COLO829 (cell line): ENCODE data around the gene PSMC3IP.

Experiments
- DNase-seq: peaks from one replicate; pipeline ENCODE4 v3.0.0; 2012; ENCODE audit warnings: low spot score

PSMC3IP gene

DNA sequence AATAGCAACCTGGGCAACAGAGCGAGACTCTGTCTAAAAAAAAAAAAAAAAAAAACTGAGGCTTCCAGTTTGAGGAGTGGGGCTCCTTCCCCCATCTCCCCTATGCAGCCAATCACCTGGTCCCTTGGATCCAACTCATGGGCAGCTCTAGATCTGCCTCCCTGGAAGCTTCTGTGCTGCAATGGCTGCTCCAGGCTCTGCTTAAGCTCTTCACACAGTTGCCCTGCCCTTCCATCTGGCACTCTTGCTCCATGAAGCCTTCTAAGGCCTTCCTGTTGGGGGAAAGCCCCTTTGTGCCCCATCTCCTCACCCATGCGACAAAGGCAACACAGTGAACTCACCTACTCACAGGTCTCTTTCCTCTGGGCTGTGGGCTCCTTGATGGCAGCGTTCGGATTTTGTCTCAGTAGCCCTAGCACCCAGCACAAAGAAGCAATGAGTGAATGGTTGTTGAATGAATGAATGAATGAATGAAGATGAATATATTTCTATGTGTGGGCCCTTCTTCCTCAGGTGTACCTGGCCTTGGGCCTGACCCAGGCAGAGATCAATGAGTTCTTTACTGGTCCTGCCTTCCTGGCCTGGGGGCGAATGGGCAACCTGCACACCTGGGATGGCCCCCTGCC, 39.6 kb downstream of the PSMC3IP start:
- no peak for DNase-seq

DNA sequence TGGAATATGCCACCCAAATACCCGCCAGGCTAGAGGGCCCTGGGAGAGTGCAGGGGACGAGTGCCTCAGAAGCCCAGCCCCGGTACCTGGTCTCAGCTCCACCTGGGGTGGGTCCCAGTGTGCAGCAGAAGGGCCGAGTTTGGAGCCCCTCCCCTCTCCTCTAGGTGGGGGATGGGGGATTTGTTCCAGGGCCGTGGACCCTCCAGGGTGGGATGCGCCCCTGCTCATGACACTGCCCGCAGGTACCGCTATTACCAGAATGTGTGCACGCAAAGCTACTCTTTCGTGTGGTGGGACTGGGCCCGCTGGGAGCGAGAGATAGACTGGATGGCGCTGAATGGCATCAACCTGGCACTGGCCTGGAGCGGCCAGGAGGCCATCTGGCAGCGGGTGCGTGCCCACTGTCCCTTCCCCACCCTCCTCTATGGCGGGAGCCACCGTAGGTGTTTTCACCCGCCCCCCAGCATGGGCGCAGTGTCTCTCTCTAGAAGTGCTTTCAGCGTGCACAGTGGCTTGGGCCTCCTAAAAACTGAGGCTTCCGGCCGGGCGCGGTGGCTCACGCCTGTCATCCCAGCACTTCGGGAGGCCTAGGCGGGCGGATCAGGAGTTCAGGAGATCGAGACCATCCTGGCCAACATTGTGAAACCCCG, 40.2 kb downstream of the PSMC3IP start:
- no peak for DNase-seq

DNA sequence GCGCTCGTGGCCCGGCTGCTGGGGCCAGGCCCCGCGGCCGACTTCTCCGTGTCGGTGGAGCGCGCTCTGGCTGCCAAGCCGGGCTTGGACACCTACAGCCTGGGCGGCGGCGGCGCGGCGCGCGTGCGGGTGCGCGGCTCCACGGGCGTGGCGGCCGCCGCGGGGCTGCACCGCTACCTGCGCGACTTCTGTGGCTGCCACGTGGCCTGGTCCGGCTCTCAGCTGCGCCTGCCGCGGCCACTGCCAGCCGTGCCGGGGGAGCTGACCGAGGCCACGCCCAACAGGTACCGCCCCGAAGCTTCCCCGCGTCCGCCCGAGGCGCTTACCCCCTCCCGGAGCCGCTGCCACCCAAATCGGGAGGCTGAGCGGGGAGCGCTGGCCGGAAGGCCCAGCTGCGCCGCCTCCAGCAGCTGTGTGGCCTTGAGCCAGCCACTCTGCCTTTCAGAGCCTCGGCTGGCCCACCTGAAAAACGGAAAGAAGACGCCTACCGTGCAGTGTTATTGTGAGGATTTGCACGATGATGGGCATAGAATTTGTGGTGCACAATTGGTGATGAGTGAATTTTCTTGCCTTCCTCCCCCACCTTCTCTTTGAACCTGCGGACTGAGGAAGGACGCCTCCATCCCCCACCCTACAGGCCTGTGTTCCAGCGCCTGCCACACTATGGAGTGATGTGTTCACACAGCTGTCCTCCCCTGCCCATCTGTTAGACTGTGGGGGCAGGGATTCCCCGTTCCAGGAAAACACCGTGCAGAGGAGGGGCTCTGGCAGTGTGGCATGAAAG, 41.0 kb downstream of the PSMC3IP start:
- peak; percentile 83 for DNase-seq

DNA sequence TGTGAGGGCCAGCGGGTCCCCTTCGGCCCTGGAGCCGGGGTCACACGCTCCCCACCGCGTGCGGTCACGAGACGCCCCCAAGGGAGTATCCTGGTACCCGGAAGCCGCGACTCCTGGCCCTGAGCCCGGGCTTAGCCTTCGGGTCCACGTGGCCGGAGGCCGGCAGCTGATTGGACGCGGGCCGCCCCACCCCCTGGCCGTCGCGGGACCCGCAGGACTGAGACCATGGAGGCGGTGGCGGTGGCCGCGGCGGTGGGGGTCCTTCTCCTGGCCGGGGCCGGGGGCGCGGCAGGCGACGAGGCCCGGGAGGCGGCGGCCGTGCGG, 41.5 kb downstream of the PSMC3IP start, which contains the start of gene NAGLU:
Gene NAGLU, plus strand, starts transcription at position 194 of the 324 bp plus-strand sequence. Its CDS starts 32 bp downstream, at position 226.
- DNase-seq, result peak; percentile 95

DNA sequence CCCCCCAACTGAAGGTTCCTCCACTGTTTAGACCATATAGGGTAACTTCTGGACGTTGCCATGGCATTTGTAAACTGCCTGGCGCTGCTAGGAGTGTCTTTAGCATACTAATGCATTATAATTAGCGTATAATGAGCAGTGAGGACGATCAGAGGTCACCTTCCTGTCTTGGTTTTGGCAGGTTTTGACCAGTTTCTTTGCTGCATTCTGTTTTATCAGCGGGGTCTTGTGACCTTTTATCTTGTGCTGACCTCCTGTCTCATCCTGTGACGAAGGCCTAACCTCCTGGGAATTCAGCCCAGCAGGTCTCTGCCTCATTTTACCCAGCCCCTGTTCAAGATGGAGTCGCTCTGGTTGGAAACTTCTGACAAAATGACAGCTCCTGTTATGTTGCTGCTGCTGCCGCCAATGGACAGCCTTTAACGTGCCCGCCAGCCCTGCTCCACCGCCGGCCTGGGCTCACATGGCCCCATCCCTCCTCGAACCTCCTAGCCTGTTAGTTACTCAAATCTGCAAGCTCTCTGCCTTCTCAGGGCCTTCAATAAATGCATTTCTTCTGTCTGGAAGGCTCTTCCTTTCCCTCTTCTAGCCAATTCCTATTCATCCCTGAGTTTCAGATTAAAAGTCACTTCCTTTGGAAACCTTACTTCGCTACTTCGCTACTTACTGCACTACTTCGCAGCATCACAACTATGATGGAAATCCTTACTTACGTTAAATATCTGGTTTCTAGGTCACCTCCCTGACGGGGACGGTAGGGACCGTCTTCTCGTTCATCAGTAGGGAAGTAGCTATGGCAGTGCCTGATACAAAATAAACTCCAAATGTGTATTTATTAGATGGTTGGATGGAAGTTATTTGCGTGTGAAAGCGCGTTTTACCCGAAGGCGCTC, 42.1 kb downstream of the PSMC3IP start:
- DNase-seq, result no peak

DNA sequence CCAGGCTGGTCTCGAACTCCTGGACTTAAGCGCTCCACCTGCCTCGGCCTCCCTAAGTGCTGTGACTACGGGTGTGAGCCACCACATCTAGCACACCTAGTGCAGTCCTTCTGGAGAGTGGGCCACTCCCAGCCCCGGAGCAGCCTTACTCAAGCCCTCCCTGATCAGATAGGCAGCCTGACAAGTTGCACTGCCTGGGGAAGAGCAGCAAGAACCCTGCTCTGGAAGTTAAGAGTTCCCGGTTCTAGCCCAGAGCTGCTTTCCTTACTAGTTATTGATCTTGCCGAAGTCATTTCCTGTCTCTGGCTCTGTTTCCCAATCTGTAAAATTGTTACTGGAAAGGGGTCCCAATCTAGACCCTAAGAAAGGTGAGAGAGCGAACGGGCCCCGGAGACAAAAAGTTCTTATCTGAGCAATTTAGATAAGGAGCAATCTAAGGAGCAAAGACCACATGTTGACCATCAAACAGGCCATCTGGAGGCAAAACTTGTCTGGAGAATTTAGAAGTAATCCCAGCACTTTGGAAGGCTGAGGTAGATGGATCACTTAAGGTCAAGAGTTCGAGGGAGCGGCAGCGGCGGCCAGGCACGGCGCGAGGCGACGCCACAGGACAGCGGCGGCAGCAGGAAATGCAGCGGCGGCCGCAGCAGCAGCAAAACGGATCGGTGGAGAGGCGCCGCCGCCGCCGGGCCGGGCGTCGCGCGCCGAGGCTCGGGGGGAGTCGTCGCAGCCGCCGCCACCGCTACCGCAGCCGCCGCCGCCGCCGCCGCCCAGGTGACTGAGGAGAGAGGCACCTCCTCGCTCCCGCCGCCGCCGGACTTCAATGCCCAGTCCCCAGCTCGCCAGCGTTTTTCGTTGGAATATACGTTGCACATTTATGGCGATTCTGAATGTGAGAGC, 45.8 kb downstream of the PSMC3IP start:
- DNase-seq, result no peak

DNA sequence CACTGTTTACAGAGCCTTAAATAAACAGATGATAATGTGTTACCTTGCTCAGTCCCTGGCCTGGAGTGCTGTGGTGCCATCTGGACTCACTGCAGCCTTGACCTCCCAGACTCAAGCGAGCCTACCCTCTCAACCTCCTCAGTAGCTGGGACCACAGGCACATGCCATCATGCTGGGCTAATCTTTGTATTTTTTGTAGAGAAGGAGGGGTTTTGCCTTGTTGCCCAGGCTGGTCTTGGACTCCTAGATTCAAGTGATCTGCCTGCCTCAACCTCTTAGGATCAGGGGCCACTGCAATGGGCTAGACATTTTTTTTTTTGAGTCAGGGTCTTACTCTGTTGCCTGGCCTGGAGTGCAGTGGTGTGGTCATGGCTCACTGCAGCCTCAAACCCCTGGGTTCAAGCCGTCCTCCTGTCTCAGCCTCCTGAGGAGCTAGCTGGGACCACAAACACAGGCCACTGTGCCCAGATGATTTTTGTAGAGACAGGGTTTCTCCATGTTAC, 46.5 kb downstream of the PSMC3IP start:
- DNase-seq, result no peak

DNA sequence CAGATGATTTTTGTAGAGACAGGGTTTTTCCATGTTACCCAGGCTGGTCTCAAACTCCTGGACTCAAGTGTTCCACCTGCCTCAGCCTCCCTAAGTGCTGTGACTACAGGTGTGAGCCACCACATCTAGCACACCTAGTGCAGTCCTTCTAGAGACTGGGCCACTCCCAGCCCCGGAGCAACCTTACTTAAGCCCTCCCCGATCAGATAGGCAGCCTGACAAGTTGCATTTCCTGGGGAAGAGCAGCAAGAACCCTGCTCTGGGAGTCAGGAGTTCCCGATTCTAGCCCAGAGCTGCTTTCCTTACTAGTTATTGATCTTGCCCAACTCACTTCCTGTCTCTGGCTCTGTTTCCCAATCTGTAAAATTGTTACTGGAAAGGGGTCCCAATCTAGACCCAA, 48.5 kb downstream of the PSMC3IP start:
- no peak for DNase-seq

DNA sequence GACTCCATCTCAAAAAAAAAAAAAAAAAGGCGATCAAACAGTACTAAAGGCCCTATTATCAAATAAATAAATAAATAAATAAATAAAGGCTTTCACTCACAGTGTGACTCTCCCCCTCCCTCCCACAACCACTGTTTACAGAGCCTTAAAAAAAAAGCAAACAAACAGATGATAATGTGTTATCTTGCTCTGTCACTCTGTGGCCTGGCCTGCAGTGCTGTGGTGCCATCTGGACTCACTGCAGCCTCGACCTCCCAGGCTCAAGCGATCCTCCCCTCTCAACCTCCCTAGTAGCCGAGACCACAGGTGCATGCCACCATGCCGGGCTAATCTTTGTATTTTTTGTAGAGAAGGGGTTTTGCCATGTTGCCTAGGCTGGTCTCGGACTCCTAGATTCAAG, 49.6 kb downstream of the PSMC3IP start:
- no peak for DNase-seq

DNA sequence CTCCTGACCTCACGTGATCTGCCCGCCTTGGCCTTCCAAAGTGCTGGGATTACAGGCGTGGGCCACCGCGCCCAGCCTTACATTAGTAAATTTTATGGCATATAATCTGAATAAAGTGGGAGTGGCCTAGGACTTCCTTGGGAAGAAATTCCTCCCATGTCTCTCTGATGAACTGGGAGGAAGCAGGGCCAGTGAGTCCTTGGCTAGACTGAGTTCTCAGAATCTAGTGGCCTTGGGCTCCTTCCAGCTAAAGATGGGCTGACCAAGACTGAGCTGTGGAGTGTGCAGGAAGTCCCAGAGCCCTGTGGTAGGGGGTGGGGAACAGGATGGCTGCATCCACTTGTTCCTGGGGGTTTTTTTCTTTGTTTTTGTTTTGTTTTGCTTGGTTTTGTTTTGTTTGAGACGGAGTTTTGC, 51.5 kb downstream of the PSMC3IP start:
- DNase-seq, result no peak

DNA sequence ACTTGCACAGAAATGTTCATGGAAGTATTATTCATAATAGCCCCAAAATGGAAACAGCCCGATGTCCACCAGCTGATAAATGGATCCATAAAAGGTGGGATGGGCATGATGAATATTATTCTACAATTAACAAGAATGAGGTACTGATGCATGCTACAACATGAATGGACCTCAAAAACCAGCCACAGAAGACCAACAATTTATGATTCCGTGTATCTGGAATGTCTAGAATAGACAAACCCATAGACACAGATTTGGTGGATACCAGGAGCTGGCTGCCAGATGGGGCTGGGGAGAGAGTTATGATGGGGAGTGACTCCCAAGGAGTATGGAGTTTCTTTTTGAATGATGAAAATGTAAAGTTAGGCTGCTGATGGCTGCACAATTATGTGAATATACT, 52.3 kb downstream of the PSMC3IP start:
- no peak for DNase-seq

DNA sequence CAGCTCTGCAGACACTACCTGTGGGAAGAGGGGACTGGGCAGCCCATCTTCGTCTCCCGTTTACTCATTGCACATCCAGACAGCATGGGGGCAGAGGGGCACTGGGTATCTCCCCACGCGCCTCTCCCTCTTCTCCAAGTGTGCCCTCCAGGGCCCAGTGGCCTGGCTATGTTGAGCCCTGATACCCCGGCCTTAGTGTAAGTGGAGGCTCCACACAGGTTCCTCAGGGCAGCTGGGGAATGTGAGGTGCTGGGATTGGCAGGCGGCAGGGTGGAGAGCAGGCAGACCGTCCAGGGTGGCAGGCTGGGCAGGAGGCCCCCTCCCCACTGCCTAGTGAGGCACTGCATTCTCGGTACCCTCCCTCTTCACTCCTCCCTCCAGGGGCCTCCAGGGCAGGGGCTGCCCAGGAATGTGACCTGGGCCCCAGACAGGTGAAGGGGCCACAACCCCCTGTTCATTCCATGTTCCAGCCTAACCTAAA, 54.7 kb downstream of the PSMC3IP start:
- no peak for DNase-seq
